IMR-90 (cell line): Measurements from ENCODE around the gene GTF2H3. TPM values are rescaled to one million over a fixed set of nuclear protein-coding genes. Genes with fewer than 3 reads are reported as not detected.

Experiments used
- ATAC-seq: fragments of 200-7000 bp; cut with Tn5 transposase; 2 replicates; pipeline ENCODE4 v1.9.1; 2020; ENCODE audit warnings: low read depth, mild to moderate bottlenecking, moderate library complexity
- BruUV-seq: library from RNA; stranded (reverse); fragments of 400-500 nt; replicated peaks from 2 replicates; lab custom pipeline; 2021; lab: Mats Ljungman, UMichigan
- CTCF ChIA-PET: fragments of 300-600 bp; formaldehyde crosslinking; extraction: SDS; loops from one replicate; lab custom pipeline; 2021; ENCODE audit warnings: antibody characterized with exemption; lab: Yijun Ruan, JAX
- POLR2A ChIA-PET: fragments of 300-600 bp; sonication (Branson Sonifier 250); formaldehyde crosslinking; loops from one replicate; lab custom pipeline; 2022; ENCODE audit warnings: antibody characterized with exemption; ENCODE audit not compliant: unreplicated experiment; lab: Charles Lee
- DNase-seq: peaks from one replicate; pipeline ENCODE4 v3.0.0; 2013
- H2AFZ ChIP-seq: replicated peaks from 2 replicates; pipeline ENCODE3; 2013; ENCODE audit warnings: low read length, mild to moderate bottlenecking; ENCODE audit not compliant: poor library complexity
- H2AK5ac ChIP-seq: 2 replicates; pipeline ENCODE4 v1.6.1; 2013; ENCODE audit warnings: low read depth, low read length, inconsistent platforms
- H2AK9ac ChIP-seq: replicated peaks from 2 replicates; pipeline ENCODE3; 2013; ENCODE audit warnings: mild to moderate bottlenecking, low read depth, low read length, moderate library complexity; ENCODE audit not compliant: poor library complexity
- H2BK120ac ChIP-seq: 2 replicates; pipeline ENCODE4 v1.6.1; 2013; ENCODE audit warnings: low read depth, low read length, inconsistent platforms
- H2BK15ac ChIP-seq: 3 replicates; pipeline ENCODE4 v1.6.1; 2013; ENCODE audit warnings: low read depth, low read length, inconsistent platforms
- H2BK20ac ChIP-seq: 2 replicates; pipeline ENCODE4 v1.6.1; 2013; ENCODE audit warnings: low read depth, mild to moderate bottlenecking, inconsistent platforms, low read length, moderate library complexity
- H2BK5ac ChIP-seq: 2 replicates; pipeline ENCODE4 v1.6.1; 2013; ENCODE audit warnings: mild to moderate bottlenecking, low read depth, low read length, inconsistent platforms; ENCODE audit not compliant: poor library complexity, severe bottlenecking
- H3K14ac ChIP-seq: replicated peaks from 2 replicates; pipeline ENCODE4 v1.6.1; 2013; ENCODE audit warnings: low read depth, low read length, inconsistent platforms
- H3K18ac ChIP-seq: 2 replicates; pipeline ENCODE4 v1.6.1; 2013; ENCODE audit warnings: low read depth, low read length, control low read depth
- H3K23ac ChIP-seq: 2 replicates; pipeline ENCODE4 v1.6.1; 2013; ENCODE audit warnings: low read depth, low read length, inconsistent platforms
- H3K27ac ChIP-seq: 2 replicates; pipeline ENCODE4 v1.5.1; 2013; ENCODE audit warnings: mild to moderate bottlenecking, control low read depth, low read length; ENCODE audit not compliant: insufficient read depth
- H3K27me3 ChIP-seq: 2 replicates; pipeline ENCODE4 v1.6.1; 2013; ENCODE audit warnings: low read length; ENCODE audit not compliant: control insufficient read depth, insufficient read depth
- H3K36me3 ChIP-seq: 2 replicates; pipeline ENCODE4 v1.6.1; 2013; ENCODE audit warnings: low read length, mixed read lengths; ENCODE audit not compliant: control insufficient read depth, insufficient read depth
- H3K4ac ChIP-seq: 2 replicates; pipeline ENCODE4 v1.6.1; 2013; ENCODE audit warnings: low read depth, low read length, inconsistent platforms
- H3K4me1 ChIP-seq: 2 replicates; pipeline ENCODE4 v1.6.1; 2013; ENCODE audit warnings: low read length, mixed read lengths; ENCODE audit not compliant: control insufficient read depth, insufficient read depth
- H3K4me2 ChIP-seq: 2 replicates; pipeline ENCODE4 v1.6.1; 2013; ENCODE audit warnings: low read depth, mild to moderate bottlenecking, control low read depth, low read length, moderate library complexity
- H3K4me3 ChIP-seq: 2 replicates; pipeline ENCODE4 v1.5.1; 2013; ENCODE audit warnings: low read depth, mild to moderate bottlenecking, control low read depth, low read length, moderate library complexity; ENCODE audit not compliant: insufficient read depth
- H3K56ac ChIP-seq: 2 replicates; pipeline ENCODE4 v1.6.1; 2013; ENCODE audit warnings: low read length, inconsistent platforms; ENCODE audit not compliant: insufficient read depth; ENCODE audit errors: extremely low read depth
- H3K79me1 ChIP-seq, 2 experiments: 2 replicates each; pipeline ENCODE4 v1.6.1; 2013; ENCODE audit warnings: low read length in 2 of 2, inconsistent platforms in 1 of 2, low read depth in 1 of 2
- H3K9ac ChIP-seq: 2 replicates; pipeline ENCODE4 v1.6.1; 2013; ENCODE audit warnings: low read depth, low read length, control low read depth
- H3K9me1 ChIP-seq: 2 replicates; pipeline ENCODE4 v1.6.1; 2013; ENCODE audit warnings: low read length, inconsistent platforms; ENCODE audit not compliant: insufficient read depth
- H3K9me3 ChIP-seq: 2 replicates; pipeline ENCODE4 v1.6.1; 2013; ENCODE audit warnings: low read length; ENCODE audit not compliant: control insufficient read depth, insufficient read depth
- H4K20me1 ChIP-seq: 2 replicates; pipeline ENCODE4 v1.6.1; 2013; ENCODE audit warnings: low read length, inconsistent platforms; ENCODE audit not compliant: insufficient read depth
- H4K5ac ChIP-seq: 2 replicates; pipeline ENCODE4 v1.6.1; 2013; ENCODE audit warnings: mild to moderate bottlenecking, low read depth, low read length, control low read depth
- H4K8ac ChIP-seq, 2 experiments: 2 replicates each; pipeline ENCODE4 v1.6.1; 2013; ENCODE audit warnings: low read depth in 2 of 2, low read length in 2 of 2, control low read depth in 1 of 2, inconsistent platforms in 1 of 2
- H4K91ac ChIP-seq: 2 replicates; pipeline ENCODE4 v1.6.1; 2013; ENCODE audit warnings: low read depth, low read length, inconsistent platforms; ENCODE audit not compliant: insufficient read depth
- BHLHE40 ChIP-seq: fragments of 150-350 bp; IDR thresholded peaks from 2 replicates; pipeline ENCODE4 v1.6.1; 2016; ENCODE audit warnings: mild to moderate bottlenecking, low read depth, low read length
- CEBPB ChIP-seq: IDR thresholded peaks from 2 replicates; pipeline ENCODE4 v1.6.1; 2012; ENCODE audit warnings: low read depth, low read length, improper control_type of control experiment
- CHD1 ChIP-seq: IDR thresholded peaks from 2 replicates; pipeline ENCODE4 v1.6.1; 2012; ENCODE audit warnings: low read depth, low read length, improper control_type of control experiment
- FOS ChIP-seq: fragments of 150-350 bp; IDR thresholded peaks from 2 replicates; pipeline ENCODE4 v1.6.1; 2016; ENCODE audit warnings: low read depth, low read length
- MAZ ChIP-seq: IDR thresholded peaks from 2 replicates; pipeline ENCODE4 v1.6.1; 2012; ENCODE audit warnings: low read depth, mild to moderate bottlenecking, low read length, improper control_type of control experiment, moderate library complexity, borderline replicate concordance
- MXI1 ChIP-seq: IDR thresholded peaks from 2 replicates; pipeline ENCODE4 v1.6.1; 2012; ENCODE audit warnings: low read depth, mild to moderate bottlenecking, low read length, moderate library complexity, borderline replicate concordance
- NFE2L2 ChIP-seq: fragments of 150-350 bp; IDR thresholded peaks from 2 replicates; pipeline ENCODE4 v1.6.1; 2016; ENCODE audit warnings: low read depth, mild to moderate bottlenecking, low read length
- RCOR1 ChIP-seq: IDR thresholded peaks from 2 replicates; pipeline ENCODE4 v1.6.1; 2012; ENCODE audit warnings: mild to moderate bottlenecking, low read length, improper control_type of control experiment; ENCODE audit not compliant: insufficient replicate concordance
- WGBS, 2 experiments: methylation state at CpG; one replicate each; pipeline versions ENCODE4 v1.1.5 to v1.1.7; 2013; ENCODE audit warnings: missing lambda C conversion rate in 2 of 2; ENCODE audit not compliant: insufficient read length in 1 of 2; ENCODE audit errors: extremely low coverage in 2 of 2; 5-methylcytosine and 5-hydroxymethylcytosine counted together
- dilution Hi-C: fragments of 300-500 bp; cut with HindIII; formaldehyde crosslinking; loops from one replicate; pipeline ENCODE4 v1.14.3; 2018; ENCODE audit warnings: low sequenced_read_pairs; ENCODE audit not compliant: unreplicated experiment
- in situ Hi-C: fragments of 300-500 bp; cut with MboI; formaldehyde crosslinking; loops from 3 replicates; pipeline ENCODE4 v1.14.3; 2019; ENCODE audit warnings: low sequenced_read_pairs, inconsistent platforms, mixed read lengths
- intact Hi-C: fragments of 100-400 bp; cut with micrococcal nuclease; formaldehyde crosslinking; loops from 2 replicates; pipeline ENCODE4 v1.10.0; 2022
- polyA plus RNA-seq, 3 experiments: library from polyadenylated mRNA; depleted of rRNA; stranded (reverse); fragments of >200 nt; gene quantifications; 2 replicates each; pipeline ENCODE4 v1.2.3, GENCODE V29; 2012; ENCODE audit warnings: low replicate concordance in 1 of 3
- total RNA-seq: library from RNA; depleted of rRNA; stranded (reverse); fragments of >200 nt; gene quantifications from 2 replicates; pipeline ENCODE4 v1.2.3, GENCODE V29; 2012
- TF ChIP-seq, protein P1 (sequence below): conservative IDR thresholded peaks from 2 replicates; pipeline ENCODE4 v1.5.1; 2012; ENCODE audit warnings: mild to moderate bottlenecking, low read depth, low read length, improper control_type of control experiment
- TF ChIP-seq, protein P2 (sequence below): fragments of 150-350 bp; IDR thresholded peaks from 2 replicates; pipeline ENCODE4 v1.6.1; 2016; ENCODE audit warnings: low read depth, mild to moderate bottlenecking, low read length, moderate library complexity, borderline replicate concordance

Gene GTF2H3
- total and polyA plus RNA-seq, 2 of the 4 experiments (the other 2 are of a cell fraction), result 22.2 to 80.3 TPM

DNA sequence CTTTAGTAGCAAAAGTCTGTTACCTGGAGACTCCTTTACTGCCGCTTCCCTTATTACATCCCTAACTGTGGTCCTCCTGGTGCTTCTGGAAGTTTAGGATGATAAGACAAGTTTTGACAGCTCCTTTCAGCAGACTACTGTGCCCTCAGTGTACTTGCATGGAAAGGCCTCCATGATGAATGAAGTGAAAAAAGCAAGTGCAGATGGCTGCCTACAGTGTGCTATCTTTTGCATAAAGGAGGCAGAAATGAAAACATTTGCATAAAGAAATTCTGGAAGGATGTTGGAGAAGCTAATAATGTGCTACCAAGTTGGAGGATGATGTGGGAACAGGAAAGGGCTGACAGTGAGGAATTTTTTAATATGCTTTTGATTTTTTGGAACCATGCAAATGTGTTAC lies 41.8 kb downstream of the GTF2H3 start:
- WGBS, 2 experiments, result no CpG with 5 or more reads among the region's 1 CpG
- H3K36me3 ChIP-seq, result peaks cover 8% of the 10 kb centered on the region
- H4K8ac ChIP-seq, result no peak overlapping the region
- in situ Hi-C loops, result no loop called here
- no peak overlapping the region for H3K56ac ChIP-seq
- no peak for DNase-seq
- ChIA-PET CTCF (no interaction called here), POLR2A (no interaction called here)
- no TSS peak for BruUV-seq
- no peak overlapping the region for H2AFZ ChIP-seq
- H3K9me1 ChIP-seq, result peaks cover 2% of the 10 kb centered on the region; the same call in 1 of the 2 replicates
- H3K4me2 ChIP-seq, result no peak overlapping the region
- no peak overlapping the region for H2AK9ac ChIP-seq
- ATAC-seq, result no peak
- no peak overlapping the region for H4K5ac ChIP-seq
- H2AK5ac ChIP-seq, result no peak overlapping the region
- H3K4me3 ChIP-seq, result no peak overlapping the region
- peaks cover 3 to 10% of the 10 kb centered on the region in 2 experiments; a peak in 2 of 4 replicates for H3K79me1 ChIP-seq
- H3K9me3 ChIP-seq, result no peaks in the 10 kb centered on the region
- H3K4me1 ChIP-seq, result 0 out of 2 replicates have a peak, but pooled peaks cover 2% of the 10 kb centered on the region
- no peak overlapping the region for H2BK5ac ChIP-seq
- H3K14ac ChIP-seq, result no peak overlapping the region
- intact Hi-C loops, result no loop called here
- TF ChIP-seq, protein P1, sequence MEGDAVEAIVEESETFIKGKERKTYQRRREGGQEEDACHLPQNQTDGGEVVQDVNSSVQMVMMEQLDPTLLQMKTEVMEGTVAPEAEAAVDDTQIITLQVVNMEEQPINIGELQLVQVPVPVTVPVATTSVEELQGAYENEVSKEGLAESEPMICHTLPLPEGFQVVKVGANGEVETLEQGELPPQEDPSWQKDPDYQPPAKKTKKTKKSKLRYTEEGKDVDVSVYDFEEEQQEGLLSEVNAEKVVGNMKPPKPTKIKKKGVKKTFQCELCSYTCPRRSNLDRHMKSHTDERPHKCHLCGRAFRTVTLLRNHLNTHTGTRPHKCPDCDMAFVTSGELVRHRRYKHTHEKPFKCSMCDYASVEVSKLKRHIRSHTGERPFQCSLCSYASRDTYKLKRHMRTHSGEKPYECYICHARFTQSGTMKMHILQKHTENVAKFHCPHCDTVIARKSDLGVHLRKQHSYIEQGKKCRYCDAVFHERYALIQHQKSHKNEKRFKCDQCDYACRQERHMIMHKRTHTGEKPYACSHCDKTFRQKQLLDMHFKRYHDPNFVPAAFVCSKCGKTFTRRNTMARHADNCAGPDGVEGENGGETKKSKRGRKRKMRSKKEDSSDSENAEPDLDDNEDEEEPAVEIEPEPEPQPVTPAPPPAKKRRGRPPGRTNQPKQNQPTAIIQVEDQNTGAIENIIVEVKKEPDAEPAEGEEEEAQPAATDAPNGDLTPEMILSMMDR, result no peak
- no peak for TF ChIP-seq MXI1
- no peak for TF ChIP-seq CHD1
- no peak for TF ChIP-seq FOS
- no peak for TF ChIP-seq MAZ
- TF ChIP-seq BHLHE40, result no peak
- TF ChIP-seq, protein P2, sequence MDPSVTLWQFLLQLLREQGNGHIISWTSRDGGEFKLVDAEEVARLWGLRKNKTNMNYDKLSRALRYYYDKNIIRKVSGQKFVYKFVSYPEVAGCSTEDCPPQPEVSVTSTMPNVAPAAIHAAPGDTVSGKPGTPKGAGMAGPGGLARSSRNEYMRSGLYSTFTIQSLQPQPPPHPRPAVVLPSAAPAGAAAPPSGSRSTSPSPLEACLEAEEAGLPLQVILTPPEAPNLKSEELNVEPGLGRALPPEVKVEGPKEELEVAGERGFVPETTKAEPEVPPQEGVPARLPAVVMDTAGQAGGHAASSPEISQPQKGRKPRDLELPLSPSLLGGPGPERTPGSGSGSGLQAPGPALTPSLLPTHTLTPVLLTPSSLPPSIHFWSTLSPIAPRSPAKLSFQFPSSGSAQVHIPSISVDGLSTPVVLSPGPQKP, result no peak
- no peak for TF ChIP-seq RCOR1
- TF ChIP-seq NFE2L2, result no peak
- no peak for TF ChIP-seq CEBPB
- dilution Hi-C loops, result no loop called here
- no peaks in the 10 kb centered on the region for H4K20me1 ChIP-seq
- H3K23ac ChIP-seq, result no peak overlapping the region
- no peak overlapping the region for H2BK15ac ChIP-seq
- no peak overlapping the region for H3K9ac ChIP-seq
- no peak overlapping the region for H3K27ac ChIP-seq
- H3K4ac ChIP-seq, result no peak overlapping the region
- no peak overlapping the region for H2BK20ac ChIP-seq
- no peak overlapping the region for H3K18ac ChIP-seq
- no peaks in the 10 kb centered on the region for H3K27me3 ChIP-seq
- H4K91ac ChIP-seq, result no peak overlapping the region
- H2BK120ac ChIP-seq, result no peak overlapping the region
